Glutamatergic neuron (in vitro differentiated cells): ENCODE measurements around the gene ZBTB22. TPM values are rescaled to one million over a fixed set of nuclear protein-coding genes. Genes with fewer than 3 reads are reported as not detected.

ENCODE experiments used
- DNase-seq: peaks from one replicate; pipeline ENCODE4 v3.0.0; 2022
- H3K27ac Mint-ChIP-seq: one replicate; pipeline ENCODE4 v1.8.0; 2020; ENCODE audit warnings: mild to moderate bottlenecking, mixed read lengths, inconsistent platforms; ENCODE audit not compliant: unreplicated experiment
- H3K27me3 Mint-ChIP-seq: one replicate; pipeline ENCODE4 v1.8.0; 2020; ENCODE audit warnings: mild to moderate bottlenecking, moderate library complexity, mixed read lengths, inconsistent platforms; ENCODE audit not compliant: unreplicated experiment
- H3K36me3 Mint-ChIP-seq: one replicate; pipeline ENCODE4 v1.8.0; 2020; ENCODE audit warnings: mild to moderate bottlenecking, mixed read lengths, inconsistent platforms; ENCODE audit not compliant: unreplicated experiment
- H3K4me1 Mint-ChIP-seq: one replicate; pipeline ENCODE4 v1.8.0; 2020; ENCODE audit warnings: mild to moderate bottlenecking, low read depth, mixed read lengths, inconsistent platforms; ENCODE audit not compliant: unreplicated experiment
- H3K4me3 Mint-ChIP-seq: one replicate; pipeline ENCODE4 v1.8.0; 2020; ENCODE audit warnings: mild to moderate bottlenecking, mixed read lengths, inconsistent platforms; ENCODE audit not compliant: unreplicated experiment
- H3K9me3 Mint-ChIP-seq: one replicate; pipeline ENCODE4 v1.8.0; 2020; ENCODE audit warnings: mild to moderate bottlenecking, moderate library complexity, mixed read lengths, inconsistent platforms; ENCODE audit not compliant: unreplicated experiment
- CTCF ChIP-seq: fragments of 200-600 bp; sonication (generic); IDR thresholded peaks from one replicate; pipeline ENCODE4 v1.5.0; 2021; ENCODE audit not compliant: partially characterized antibody, unreplicated experiment
- total RNA-seq: library from RNA; stranded (reverse); fragmentation: NEBNext Ultra II Directional; extraction: Animal tissue kit (Norgen Biotek cat#: 25700); gene quantifications from one replicate; pipeline ENCODE4 v1.2.1, GENCODE V29; 2021; ENCODE audit not compliant: unreplicated experiment

ZBTB22 gene
- total RNA-seq, 1 donor from 2014 or later: 21.7 TPM

GRCh38 chr6:33295621-33296369, 21.7 kb downstream of the ZBTB22 start:
- no peaks in the 10 kb centered on the region for H3K4me1 Mint-ChIP-seq
- H3K9me3 Mint-ChIP-seq: peaks cover 3% of the 10 kb centered on the region
- no peaks in the 10 kb centered on the region for H3K36me3 Mint-ChIP-seq
- H3K27ac Mint-ChIP-seq: no peak overlapping the region
- no peak for DNase-seq
- TF ChIP-seq CTCF: no peak
- peaks cover 9% of the 10 kb centered on the region for H3K27me3 Mint-ChIP-seq
- peak overlapping the region; percentile 82 for H3K4me3 Mint-ChIP-seq

- Mint-ChIP-seq H3K4me3 (peak overlapping the region; percentile 38), H3K27ac (no peak overlapping the region)
- TF ChIP-seq CTCF: no peak
Measured at GRCh38 chr6:33294086-33294823, 23.3 kb downstream of the ZBTB22 start.

GRCh38 chr6:33292996-33293682, 24.4 kb downstream of the ZBTB22 start:
- Mint-ChIP-seq H3K36me3 (no peaks in the 10 kb centered on the region), H3K27me3 (peaks cover 15% of the 10 kb centered on the region), H3K9me3 (no peaks in the 10 kb centered on the region), H3K4me1 (peaks cover 11% of the 10 kb centered on the region), H3K27ac (peak overlapping the region; percentile 52), H3K4me3 (no peak overlapping the region)
- no peak for TF ChIP-seq CTCF
- no peak for DNase-seq

More at GRCh38 chr6:33294086-33294823, 23.3 kb downstream of the ZBTB22 start:
- Mint-ChIP-seq H3K36me3 (no peaks in the 10 kb centered on the region), H3K27me3 (peaks cover 14% of the 10 kb centered on the region), H3K9me3 (no peaks in the 10 kb centered on the region), H3K4me1 (peaks cover 6% of the 10 kb centered on the region)
- no peak for DNase-seq

GRCh38 chr6:33290459-33290858, 27.1 kb downstream of the ZBTB22 start:
- Mint-ChIP-seq H3K9me3 (no peaks in the 10 kb centered on the region), H3K27me3 (peaks cover 8% of the 10 kb centered on the region), H3K27ac (peak overlapping the region; percentile 6), H3K4me1 (peaks cover 15% of the 10 kb centered on the region), H3K4me3 (peak overlapping the region; percentile 91), H3K36me3 (no peaks in the 10 kb centered on the region)
- no peak for DNase-seq
- TF ChIP-seq CTCF: no peak
